GM12878 (cell line): ENCODE measurements around the gene EIF5A.
"Not testable (repeated sequence)": the region's sequence is repeated elsewhere in the genome, so short reads cannot be mapped to it uniquely, and the experiment has no call there.

ENCODE experiments used
- KDM1A ChIP-seq: fragments of 200-600 bp; sonication (generic); IDR thresholded peaks from 2 replicates; pipeline ENCODE4 v1.6.1; 2016; ENCODE audit warnings: borderline replicate concordance
- SMC3 ChIP-seq: IDR thresholded peaks from 2 replicates; pipeline ENCODE4 v1.6.1; 2011; ENCODE audit warnings: low read length, improper control_type of control experiment, borderline replicate concordance
- ZNF384 ChIP-seq: IDR thresholded peaks from 2 replicates; pipeline ENCODE4 v1.6.1; 2012; ENCODE audit warnings: low read depth, mild to moderate bottlenecking, low read length, improper control_type of control experiment, borderline replicate concordance
- TF ChIP-seq, protein P1 (sequence below): fragments of 450-650 bp; IDR thresholded peaks from 2 replicates; pipeline ENCODE4 v1.6.1; 2017; ENCODE audit warnings: borderline replicate concordance
- TF ChIP-seq, protein P2 (sequence below): IDR thresholded peaks from 2 replicates; pipeline ENCODE4 v1.6.1; 2011; ENCODE audit warnings: low read depth, low read length, improper control_type of control experiment, borderline replicate concordance

DNA sequence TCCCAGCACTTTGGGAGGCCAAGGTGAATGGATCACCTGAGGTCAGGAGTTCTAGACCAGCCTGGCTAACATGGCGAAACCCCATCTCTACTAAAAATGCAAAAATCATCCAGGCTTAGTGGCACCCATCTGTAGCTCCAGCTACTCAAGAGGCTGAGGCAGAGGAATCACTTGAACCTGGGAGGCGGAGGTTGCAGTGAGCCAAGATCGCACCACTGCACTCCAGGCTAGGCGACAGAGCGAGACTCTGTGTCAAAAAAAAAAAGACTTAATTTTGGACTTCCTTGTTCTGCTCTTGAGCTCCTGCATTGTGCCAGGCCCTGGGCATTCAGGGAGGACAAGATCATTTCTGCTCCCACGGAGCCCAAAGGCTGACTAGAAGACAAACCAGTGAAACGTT, 30.2 kb downstream of the EIF5A start:
- not testable (repeated sequence) for TF ChIP-seq SMC3, KDM1A, ZNF384
- TF ChIP-seq, protein P1, sequence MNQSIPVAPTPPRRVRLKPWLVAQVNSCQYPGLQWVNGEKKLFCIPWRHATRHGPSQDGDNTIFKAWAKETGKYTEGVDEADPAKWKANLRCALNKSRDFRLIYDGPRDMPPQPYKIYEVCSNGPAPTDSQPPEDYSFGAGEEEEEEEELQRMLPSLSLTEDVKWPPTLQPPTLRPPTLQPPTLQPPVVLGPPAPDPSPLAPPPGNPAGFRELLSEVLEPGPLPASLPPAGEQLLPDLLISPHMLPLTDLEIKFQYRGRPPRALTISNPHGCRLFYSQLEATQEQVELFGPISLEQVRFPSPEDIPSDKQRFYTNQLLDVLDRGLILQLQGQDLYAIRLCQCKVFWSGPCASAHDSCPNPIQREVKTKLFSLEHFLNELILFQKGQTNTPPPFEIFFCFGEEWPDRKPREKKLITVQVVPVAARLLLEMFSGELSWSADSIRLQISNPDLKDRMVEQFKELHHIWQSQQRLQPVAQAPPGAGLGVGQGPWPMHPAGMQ = not testable (repeated sequence)
- TF ChIP-seq, protein P2, sequence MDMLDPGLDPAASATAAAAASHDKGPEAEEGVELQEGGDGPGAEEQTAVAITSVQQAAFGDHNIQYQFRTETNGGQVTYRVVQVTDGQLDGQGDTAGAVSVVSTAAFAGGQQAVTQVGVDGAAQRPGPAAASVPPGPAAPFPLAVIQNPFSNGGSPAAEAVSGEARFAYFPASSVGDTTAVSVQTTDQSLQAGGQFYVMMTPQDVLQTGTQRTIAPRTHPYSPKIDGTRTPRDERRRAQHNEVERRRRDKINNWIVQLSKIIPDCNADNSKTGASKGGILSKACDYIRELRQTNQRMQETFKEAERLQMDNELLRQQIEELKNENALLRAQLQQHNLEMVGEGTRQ = not testable (repeated sequence)
